Esophagus (tissue), 2 donors: Measurements from ENCODE around the gene ME1. TPM values are rescaled to one million over a fixed set of nuclear protein-coding genes. Genes with fewer than 3 reads are reported as not detected.

Source experiments
- H3K27ac ChIP-seq, 2 donors: one replicate each; pipeline ENCODE4 v1.5.1; 2013; ENCODE audit warnings: low read depth in 2 of 2, mild to moderate bottlenecking in 2 of 2, inconsistent platforms in 1 of 2, low read length in 1 of 2, moderate library complexity in 1 of 2
- H3K27me3 ChIP-seq, 2 donors: one replicate each; pipeline ENCODE4 v1.6.1; 2013; ENCODE audit warnings: low read length in 2 of 2, control low read depth in 1 of 2, mild to moderate bottlenecking in 1 of 2; ENCODE audit not compliant: insufficient read depth in 2 of 2, control insufficient read depth in 1 of 2
- H3K36me3 ChIP-seq, 2 donors: one replicate each; pipeline ENCODE4 v1.6.1; 2013; ENCODE audit warnings: low read length in 1 of 2; ENCODE audit not compliant: control insufficient read depth in 2 of 2, insufficient read depth in 2 of 2
- H3K4me1 ChIP-seq, 2 donors: one replicate each; pipeline ENCODE4 v1.6.1; 2013; ENCODE audit warnings: low read length in 1 of 2; ENCODE audit not compliant: control insufficient read depth in 2 of 2, insufficient read depth in 2 of 2
- H3K4me3 ChIP-seq, 2 donors: one replicate each; pipeline ENCODE4 v1.5.1; 2013; ENCODE audit warnings: low read length in 2 of 2, mild to moderate bottlenecking in 2 of 2, low read depth in 1 of 2, moderate library complexity in 1 of 2
- H3K9me3 ChIP-seq, 2 donors: one replicate each; pipeline ENCODE4 v1.6.1; 2013; ENCODE audit warnings: mild to moderate bottlenecking in 2 of 2, low read depth in 1 of 2, low read length in 1 of 2, moderate library complexity in 1 of 2; ENCODE audit not compliant: control insufficient read depth in 2 of 2, insufficient read depth in 1 of 2
- WGBS, 2 donors: extraction: QIAGEN DNeasy Blood & Tissue Kit; methylation state at CpG; one replicate each; pipeline ENCODE4 v1.1.7; 2013; 5-methylcytosine and 5-hydroxymethylcytosine counted together
- polyA plus RNA-seq, 2 donors: library from polyadenylated mRNA; stranded (reverse); fragments of 200-250 nt; gene quantifications; one replicate each; pipeline ENCODE4 v1.2.3, GENCODE V29; 2013
- donor health status: healthy with polysubstance abuse.
- donor health status: Bipolar disorder and iron deficiency.

ME1 gene
- polyA plus RNA-seq, 2 donors: 17.4 to 19.2 TPM

DNA sequence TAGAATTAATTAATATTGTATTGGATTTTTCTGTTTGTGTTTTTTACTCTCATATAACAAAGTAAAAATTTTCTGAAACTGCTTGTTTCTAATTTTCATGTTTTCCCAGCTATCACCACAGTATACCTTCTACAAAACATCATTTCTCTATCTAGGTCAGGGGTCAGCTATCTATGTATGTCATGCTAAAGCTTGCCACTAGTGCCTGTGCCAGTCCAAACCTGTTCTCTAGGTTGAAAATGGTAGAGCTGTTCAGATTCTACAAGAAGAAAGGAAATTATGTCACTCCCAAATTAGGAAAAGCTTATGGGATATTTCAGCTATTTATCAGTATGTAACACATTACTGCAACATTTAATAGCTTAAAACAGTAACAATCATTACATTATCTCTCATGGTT lies 5.8 kb upstream of the ME1 start:
- Histone ChIP-seq H3K4me1 (no peaks in the 10 kb centered on the region), H3K36me3 (no peaks in the 10 kb centered on the region), H3K27ac (no peak overlapping the region), H3K4me3 (no peak overlapping the region), H3K27me3 (no peaks in the 10 kb centered on the region), H3K9me3 (no peaks in the 10 kb centered on the region)

DNA sequence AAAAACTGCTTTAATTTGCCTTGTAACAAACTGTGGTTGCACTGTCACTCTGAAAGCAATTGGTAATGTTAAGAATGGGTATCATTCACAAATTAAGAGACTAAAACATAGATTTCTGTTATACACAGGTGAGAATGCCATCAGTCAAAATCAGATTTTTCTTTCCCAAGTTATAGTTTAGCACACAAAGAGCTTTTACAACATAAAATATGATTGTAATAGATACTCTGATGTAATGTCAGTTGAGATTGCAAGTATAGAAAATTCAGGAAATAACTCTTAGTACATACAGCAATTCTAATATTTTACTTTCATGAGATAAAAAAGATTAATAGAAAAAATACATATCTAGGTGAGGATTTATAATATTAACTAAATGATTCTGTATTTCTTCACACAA lies 2.3 kb upstream of the ME1 start:
- peaks cover 0 to 5% of the 10 kb centered on the region in 2 donors for H3K4me1 ChIP-seq
- no peak overlapping the region for H3K4me3 ChIP-seq
- no peaks in the 10 kb centered on the region for H3K36me3 ChIP-seq
- H3K27me3 ChIP-seq: no peaks in the 10 kb centered on the region
- H3K27ac ChIP-seq: no peak overlapping the region
- H3K9me3 ChIP-seq: no peaks in the 10 kb centered on the region

GRCh38 chr6:83432636-83433035 lies 1.8 kb upstream of the ME1 start:
- no peaks in the 10 kb centered on the region for H3K27me3 ChIP-seq
- H3K4me1 ChIP-seq: peaks cover 0 to 5% of the 10 kb centered on the region in 2 donors
- no peaks in the 10 kb centered on the region for H3K9me3 ChIP-seq
- H3K36me3 ChIP-seq: no peaks in the 10 kb centered on the region
- no peak overlapping the region for H3K27ac ChIP-seq
- WGBS, 2 donors: 78 to 90% methylated on average over 2 of the region's 2 CpGs
- H3K4me3 ChIP-seq: no peak overlapping the region

- peak overlapping the region; percentile 68 to 79 for H3K4me3 ChIP-seq
These were observed 799 bp upstream of the ME1 start for GRCh38 chr6:83431545-83432155.

GRCh38 chr6:83429857-83430610 lies 817 bp downstream of the ME1 start:
- 36 to 47% methylated on average over 13 of the region's 13 CpGs for WGBS, 2 donors
- peak overlapping the region; percentile 68 to 79 for H3K4me3 ChIP-seq
- H3K4me1 ChIP-seq: peaks cover 0 to 5% of the 10 kb centered on the region in 2 donors
- H3K27ac ChIP-seq: peak overlapping the region; percentile 83 to 95
- no peaks in the 10 kb centered on the region for H3K9me3 ChIP-seq
- no peaks in the 10 kb centered on the region for H3K36me3 ChIP-seq
- no peaks in the 10 kb centered on the region for H3K27me3 ChIP-seq

More at GRCh38 chr6:83431545-83432155, 799 bp upstream of the ME1 start:
- Histone ChIP-seq H3K27ac (peak overlapping the region; percentile 83 to 95), H3K36me3 (no peaks in the 10 kb centered on the region), H3K27me3 (no peaks in the 10 kb centered on the region), H3K4me1 (peaks cover 0 to 5% of the 10 kb centered on the region in 2 donors), H3K9me3 (no peaks in the 10 kb centered on the region)
- WGBS, 2 donors: 60 to 73% methylated on average over 19 of the region's 19 CpGs

DNA sequence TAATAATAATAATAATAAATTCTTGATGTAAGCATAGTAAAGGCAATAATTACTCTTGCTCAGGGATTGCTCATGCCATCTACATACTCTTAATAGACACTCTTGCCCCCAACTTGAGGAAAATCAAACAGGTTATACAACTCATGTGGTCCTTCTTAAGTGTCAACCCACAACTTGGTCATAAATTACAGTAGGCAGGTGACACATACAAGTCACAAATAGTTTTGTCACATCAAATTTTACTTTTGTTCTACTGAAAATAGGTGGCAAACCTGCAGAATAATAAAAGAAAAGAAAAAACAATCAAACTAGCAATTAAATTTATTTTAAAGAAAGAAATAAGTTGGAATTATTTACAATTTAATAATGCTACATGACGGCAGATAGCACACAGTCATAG lies 1.6 kb downstream of the ME1 start:
- 84 to 90% methylated on average over 1 of the region's 1 CpG for WGBS, 2 donors
- H3K27me3 ChIP-seq: no peaks in the 10 kb centered on the region

GRCh38 chr6:83424392-83425018 lies 6.3 kb downstream of the ME1 start:
- no peaks in the 10 kb centered on the region for H3K27me3 ChIP-seq
- H3K36me3 ChIP-seq: no peaks in the 10 kb centered on the region
- 89 to 97% methylated on average over 1 of the region's 1 CpG for WGBS, 2 donors
- no peaks in the 10 kb centered on the region for H3K4me1 ChIP-seq
- no peaks in the 10 kb centered on the region for H3K9me3 ChIP-seq
- H3K27ac ChIP-seq: no peak overlapping the region
- H3K4me3 ChIP-seq: no peak overlapping the region

More for the DNA sequence above, 1.6 kb downstream of the ME1 start:
- Histone ChIP-seq H3K36me3 (no peaks in the 10 kb centered on the region), H3K4me3 (peak overlapping the region in 1 of 2 donors; percentile 68), H3K4me1 (peaks cover 0 to 5% of the 10 kb centered on the region in 2 donors), H3K9me3 (no peaks in the 10 kb centered on the region), H3K27ac (no peak overlapping the region)

DNA sequence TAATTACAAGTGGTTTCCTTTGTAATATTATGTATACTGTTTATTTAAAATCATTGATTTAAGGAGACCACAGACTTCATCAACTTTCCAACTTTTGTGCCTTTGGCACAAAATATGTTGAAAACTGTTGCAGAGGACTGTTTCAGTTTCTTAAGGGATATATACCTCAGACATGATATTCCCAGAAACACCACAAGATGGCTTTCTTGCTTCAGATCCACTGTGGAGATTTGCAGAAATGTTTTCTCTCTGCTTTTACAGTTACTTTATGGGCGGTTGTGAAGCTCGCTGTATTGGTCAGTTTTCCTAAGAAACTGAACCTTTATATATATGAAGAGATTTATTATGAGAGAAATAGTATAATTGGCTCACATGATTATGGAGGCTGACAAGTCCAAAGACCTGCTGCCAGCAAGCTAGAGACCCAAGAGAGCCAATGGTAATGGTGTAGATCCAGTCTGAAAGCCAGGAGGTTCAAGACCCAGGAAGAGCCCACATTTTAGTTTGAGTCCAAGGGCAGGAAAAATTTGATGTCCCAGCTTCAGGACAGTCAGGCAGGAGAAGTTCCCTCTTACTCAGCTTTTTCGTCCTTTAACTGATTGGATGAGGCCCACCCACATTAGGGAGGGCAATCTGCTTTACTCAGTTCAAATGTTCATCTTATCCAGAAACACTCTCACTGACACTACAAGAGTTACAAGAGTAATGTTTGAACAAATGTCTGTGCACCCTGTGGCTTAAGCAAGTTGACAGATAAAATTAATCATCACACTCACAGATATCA lies 12.8 kb downstream of the ME1 start:
- Histone ChIP-seq H3K36me3 (no peaks in the 10 kb centered on the region), H3K4me3 (no peak overlapping the region), H3K27ac (no peak overlapping the region), H3K4me1 (no peaks in the 10 kb centered on the region), H3K9me3 (no peaks in the 10 kb centered on the region), H3K27me3 (no peaks in the 10 kb centered on the region)
- WGBS, 2 donors: 62 to 71% methylated on average over 3 of the region's 3 CpGs

GRCh38 chr6:83413068-83413467 lies 17.8 kb downstream of the ME1 start:
- Histone ChIP-seq H3K27ac (no peak overlapping the region), H3K27me3 (no peaks in the 10 kb centered on the region), H3K9me3 (no peaks in the 10 kb centered on the region), H3K36me3 (no peaks in the 10 kb centered on the region), H3K4me3 (no peak overlapping the region), H3K4me1 (no peaks in the 10 kb centered on the region)
- WGBS, 2 donors: 85 to 92% methylated on average over 2 of the region's 2 CpGs
